ENCODE results near the gene ERI2. TPM values are rescaled to one million over a fixed set of nuclear protein-coding genes. Genes with fewer than 3 reads are reported as not detected.

Gene ERI2
- total RNA-seq, 1 donor from 2014 or later = 16.5 TPM

DNA sequence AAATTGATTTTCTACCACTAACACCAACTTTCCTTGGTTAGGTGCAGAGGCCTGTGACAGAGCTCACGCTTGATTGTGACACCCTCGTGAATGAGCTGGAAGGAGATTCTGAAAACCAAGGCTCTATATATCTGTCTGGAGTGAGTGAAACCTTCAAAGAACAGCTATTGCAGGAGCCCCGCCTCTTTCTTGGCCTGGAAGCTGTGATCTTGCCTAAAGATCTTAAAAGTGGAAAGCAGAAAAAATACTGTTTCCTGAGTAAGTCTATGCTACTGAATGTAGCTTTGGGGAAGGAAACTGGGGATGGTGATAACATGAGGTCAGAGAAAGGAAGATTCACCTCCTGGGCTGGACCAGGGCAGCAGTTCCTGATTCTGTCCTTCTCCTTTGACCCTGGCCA is 38.3 kb upstream of the ERI2 start:
- Histone ChIP-seq H3K27me3 (no peaks in the 10 kb centered on the region), H3K4me3 (no peak overlapping the region), H3K36me3 (no peaks in the 10 kb centered on the region), H3K4me1 (peaks cover 7% of the 10 kb centered on the region), H3K9me3 (no peaks in the 10 kb centered on the region), H3K27ac (no peak overlapping the region)
- TF ChIP-seq, protein P1, sequence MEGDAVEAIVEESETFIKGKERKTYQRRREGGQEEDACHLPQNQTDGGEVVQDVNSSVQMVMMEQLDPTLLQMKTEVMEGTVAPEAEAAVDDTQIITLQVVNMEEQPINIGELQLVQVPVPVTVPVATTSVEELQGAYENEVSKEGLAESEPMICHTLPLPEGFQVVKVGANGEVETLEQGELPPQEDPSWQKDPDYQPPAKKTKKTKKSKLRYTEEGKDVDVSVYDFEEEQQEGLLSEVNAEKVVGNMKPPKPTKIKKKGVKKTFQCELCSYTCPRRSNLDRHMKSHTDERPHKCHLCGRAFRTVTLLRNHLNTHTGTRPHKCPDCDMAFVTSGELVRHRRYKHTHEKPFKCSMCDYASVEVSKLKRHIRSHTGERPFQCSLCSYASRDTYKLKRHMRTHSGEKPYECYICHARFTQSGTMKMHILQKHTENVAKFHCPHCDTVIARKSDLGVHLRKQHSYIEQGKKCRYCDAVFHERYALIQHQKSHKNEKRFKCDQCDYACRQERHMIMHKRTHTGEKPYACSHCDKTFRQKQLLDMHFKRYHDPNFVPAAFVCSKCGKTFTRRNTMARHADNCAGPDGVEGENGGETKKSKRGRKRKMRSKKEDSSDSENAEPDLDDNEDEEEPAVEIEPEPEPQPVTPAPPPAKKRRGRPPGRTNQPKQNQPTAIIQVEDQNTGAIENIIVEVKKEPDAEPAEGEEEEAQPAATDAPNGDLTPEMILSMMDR (IDR thresholded peaks at IDR 0.05) = no peak
- no peak for ATAC-seq
- DNase-seq = no peak
- intact Hi-C loops (cut with DNase I) = no loop called here

DNA sequence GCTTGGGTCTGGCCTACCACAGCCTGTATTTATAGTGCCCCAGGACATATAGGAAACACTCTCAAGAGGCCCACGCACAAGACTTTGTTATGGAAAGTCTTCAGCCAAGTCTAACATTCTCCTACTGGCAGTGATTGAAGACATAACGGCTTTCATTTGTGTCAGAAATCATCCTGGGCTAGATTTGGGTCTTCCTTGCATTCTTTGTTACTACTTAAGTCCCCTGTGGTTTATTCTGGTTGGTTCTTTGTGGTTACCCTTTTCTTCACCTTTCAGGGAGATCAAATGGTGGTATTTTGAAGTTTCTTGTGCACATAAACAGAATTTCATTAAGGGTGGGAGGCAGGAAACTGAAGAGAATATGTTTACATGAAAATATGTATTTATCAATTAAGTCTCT is 37.8 kb upstream of the ERI2 start:
- intact Hi-C loops (cut with DNase I) = no loop called here
- TF ChIP-seq, protein P1 (IDR thresholded peaks at IDR 0.05) = no peak
- H3K4me3 ChIP-seq = no peak overlapping the region
- no peak overlapping the region for H3K27ac ChIP-seq
- H3K4me1 ChIP-seq = peaks cover 5% of the 10 kb centered on the region
- DNase-seq = no peak
- no peaks in the 10 kb centered on the region for H3K36me3 ChIP-seq
- no peak for ATAC-seq
- H3K9me3 ChIP-seq = no peaks in the 10 kb centered on the region
- no peaks in the 10 kb centered on the region for H3K27me3 ChIP-seq

GRCh38 chr16:20839504-20839903 is 33.2 kb upstream of the ERI2 start:
- TF ChIP-seq, protein P1 (IDR thresholded peaks at IDR 0.05) = no peak
- Histone ChIP-seq H3K9me3 (no peaks in the 10 kb centered on the region), H3K4me3 (no peak overlapping the region), H3K27me3 (no peaks in the 10 kb centered on the region), H3K36me3 (no peaks in the 10 kb centered on the region), H3K4me1 (no peaks in the 10 kb centered on the region), H3K27ac (no peak overlapping the region)
- intact Hi-C loops (cut with DNase I) = no loop called here
- ATAC-seq (no peak), DNase-seq (no peak)

- no peak for DNase-seq
- no peaks in the 10 kb centered on the region for H3K4me1 ChIP-seq
- H3K4me3 ChIP-seq = no peak overlapping the region
- no peaks in the 10 kb centered on the region for H3K27me3 ChIP-seq
- ATAC-seq = no peak
- no peak overlapping the region for H3K27ac ChIP-seq
- H3K9me3 ChIP-seq = no peaks in the 10 kb centered on the region
- intact Hi-C loops (cut with DNase I) = no loop called here
- TF ChIP-seq, protein P1 (IDR thresholded peaks at IDR 0.05) = no peak
- H3K36me3 ChIP-seq = no peaks in the 10 kb centered on the region
These were observed 32.0 kb upstream of the ERI2 start for GRCh38 chr16:20838240-20838639.

DNA sequence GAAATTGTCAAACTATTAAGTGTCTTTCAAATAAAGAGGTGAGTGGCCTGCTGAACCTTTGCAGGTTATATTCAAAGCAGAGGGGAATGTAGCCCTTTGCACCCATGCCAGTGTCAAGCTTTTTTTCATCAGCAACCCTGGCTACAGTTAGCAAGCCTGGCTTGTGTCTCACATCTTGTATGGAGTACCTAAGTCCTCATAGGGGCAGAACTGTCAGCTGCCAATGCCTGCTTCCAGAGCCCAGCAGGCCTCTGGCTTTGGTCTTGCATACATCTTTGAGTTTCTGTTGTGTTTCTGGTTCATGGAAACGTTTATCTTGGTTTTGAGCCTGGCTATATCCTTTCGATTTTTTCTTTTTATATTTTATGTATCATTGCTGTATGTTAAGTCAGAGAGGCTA is 26.8 kb upstream of the ERI2 start:
- no peaks in the 10 kb centered on the region for H3K4me1 ChIP-seq
- ATAC-seq (no peak), DNase-seq (no peak)
- H3K36me3 ChIP-seq = no peaks in the 10 kb centered on the region
- no peaks in the 10 kb centered on the region for H3K27me3 ChIP-seq
- no peak overlapping the region for H3K4me3 ChIP-seq
- intact Hi-C loops (cut with DNase I) = no loop called here
- no peaks in the 10 kb centered on the region for H3K9me3 ChIP-seq
- TF ChIP-seq, protein P1 (IDR thresholded peaks at IDR 0.05) = no peak
- no peak overlapping the region for H3K27ac ChIP-seq

GRCh38 chr16:20830372-20830771 is 24.1 kb upstream of the ERI2 start:
- no peak for DNase-seq

More at GRCh38 chr16:20830372-20830771, 24.1 kb upstream of the ERI2 start:
- H3K27ac ChIP-seq = no peak overlapping the region
- no peaks in the 10 kb centered on the region for H3K9me3 ChIP-seq
- H3K27me3 ChIP-seq = no peaks in the 10 kb centered on the region
- intact Hi-C loops (cut with DNase I) = no loop called here
- H3K36me3 ChIP-seq = no peaks in the 10 kb centered on the region
- TF ChIP-seq, protein P1 (IDR thresholded peaks at IDR 0.05) = no peak
- no peaks in the 10 kb centered on the region for H3K4me1 ChIP-seq
- ATAC-seq = no peak
- no peak overlapping the region for H3K4me3 ChIP-seq
